ENCODE measurements around the gene TNPO2.
"Not testable (repeated sequence)": the region's sequence is repeated elsewhere in the genome, so short reads cannot be mapped to it uniquely, and the experiment has no call there.

Gene TNPO2

DNA sequence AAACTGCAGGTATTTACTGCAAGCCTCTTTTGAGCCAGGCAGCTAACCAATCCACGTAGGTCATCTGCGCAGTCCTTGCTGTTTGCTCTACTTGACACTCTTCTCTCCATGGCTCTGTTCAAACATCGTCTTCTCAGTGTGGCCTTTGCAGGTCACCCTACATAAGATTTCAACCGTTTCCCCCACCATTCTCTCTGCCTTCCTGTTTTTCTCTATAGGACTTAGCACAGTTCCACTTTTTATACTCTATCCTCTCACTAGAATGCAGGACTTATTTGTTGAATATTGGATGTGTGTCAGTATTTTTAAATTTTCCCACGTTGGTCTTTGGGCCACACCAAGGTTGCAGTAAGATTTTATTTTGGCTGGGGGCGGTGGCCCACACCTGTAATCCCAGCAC lies 25.6 kb downstream of the TNPO2 start:
- no peak for DNase-seq (ENCODE audit: low read depth)
- in situ Hi-C loops (cut with HindIII; ENCODE audit: low sequenced_read_pairs), result no loop called here

DNA sequence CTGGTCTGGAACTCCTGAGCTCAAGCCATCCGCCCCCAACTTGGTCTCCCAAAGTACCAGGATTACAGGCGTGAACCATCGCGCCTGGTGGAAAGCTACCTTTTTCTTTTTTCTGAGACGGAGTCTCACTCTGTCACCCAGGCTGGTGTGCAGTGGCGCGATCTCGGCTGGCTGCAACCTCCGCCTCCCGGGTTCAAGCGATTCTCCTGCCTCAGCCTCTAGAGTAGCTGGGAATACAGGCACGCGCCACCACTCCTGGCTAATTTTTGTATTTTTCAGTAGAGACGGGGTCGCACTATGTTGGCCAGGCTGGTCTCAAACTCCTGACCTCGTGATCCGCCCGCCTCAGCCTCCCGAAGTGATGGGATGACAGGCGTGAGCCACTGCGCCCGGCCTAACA lies 26.3 kb downstream of the TNPO2 start:
- DNase-seq (ENCODE audit: low read depth); in situ Hi-C loops (cut with HindIII; ENCODE audit: low sequenced_read_pairs); H3K4me3 ChIP-seq (ENCODE audit: low read depth, low read length): not testable (repeated sequence)

More for the DNA sequence above, 25.6 kb downstream of the TNPO2 start:
- H3K4me3 ChIP-seq (ENCODE audit: low read depth, low read length), result no peak overlapping the region
- TF ChIP-seq, protein P1, sequence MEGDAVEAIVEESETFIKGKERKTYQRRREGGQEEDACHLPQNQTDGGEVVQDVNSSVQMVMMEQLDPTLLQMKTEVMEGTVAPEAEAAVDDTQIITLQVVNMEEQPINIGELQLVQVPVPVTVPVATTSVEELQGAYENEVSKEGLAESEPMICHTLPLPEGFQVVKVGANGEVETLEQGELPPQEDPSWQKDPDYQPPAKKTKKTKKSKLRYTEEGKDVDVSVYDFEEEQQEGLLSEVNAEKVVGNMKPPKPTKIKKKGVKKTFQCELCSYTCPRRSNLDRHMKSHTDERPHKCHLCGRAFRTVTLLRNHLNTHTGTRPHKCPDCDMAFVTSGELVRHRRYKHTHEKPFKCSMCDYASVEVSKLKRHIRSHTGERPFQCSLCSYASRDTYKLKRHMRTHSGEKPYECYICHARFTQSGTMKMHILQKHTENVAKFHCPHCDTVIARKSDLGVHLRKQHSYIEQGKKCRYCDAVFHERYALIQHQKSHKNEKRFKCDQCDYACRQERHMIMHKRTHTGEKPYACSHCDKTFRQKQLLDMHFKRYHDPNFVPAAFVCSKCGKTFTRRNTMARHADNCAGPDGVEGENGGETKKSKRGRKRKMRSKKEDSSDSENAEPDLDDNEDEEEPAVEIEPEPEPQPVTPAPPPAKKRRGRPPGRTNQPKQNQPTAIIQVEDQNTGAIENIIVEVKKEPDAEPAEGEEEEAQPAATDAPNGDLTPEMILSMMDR (IDR thresholded peaks at IDR 0.05; ENCODE audit: low read depth, low read length, missing control alignments), result no peak

GRCh38 chr19:12696366-12697335 lies 27.1 kb downstream of the TNPO2 start, which contains the start of gene FBXW9:
Gene FBXW9, minus strand, starts transcription at chr19:12696631. Its CDS starts 50 bp downstream, at chr19:12696581.
- H3K4me3 ChIP-seq (ENCODE audit: low read depth, low read length), result peak within 1 kb of the TSS; percentile 90
- DNase-seq (ENCODE audit: low read depth), result peak; percentile 92
- TF ChIP-seq, protein P1 (IDR thresholded peaks at IDR 0.05; ENCODE audit: low read depth, low read length, missing control alignments), result no peak
- in situ Hi-C loops (cut with HindIII; ENCODE audit: low sequenced_read_pairs), result no loop called here

DNA sequence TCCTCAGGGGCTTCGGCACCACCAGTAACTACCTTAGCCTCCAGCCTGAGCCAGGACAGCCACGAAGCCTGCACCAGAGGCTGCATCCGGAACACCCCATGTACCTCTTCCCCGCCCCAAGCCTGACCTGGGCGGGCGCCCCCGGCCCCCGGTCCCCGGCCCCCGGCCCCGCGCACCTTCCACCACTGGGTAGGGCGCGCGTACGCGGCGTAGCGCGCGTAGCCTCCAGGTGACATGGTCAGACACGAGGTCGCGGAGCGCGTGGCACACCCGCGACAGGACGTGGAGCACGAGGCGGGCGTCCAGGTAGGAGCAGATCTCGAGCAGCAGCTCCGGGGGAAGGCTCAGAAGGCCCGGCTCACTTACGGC lies 27.8 kb downstream of the TNPO2 start:
- in situ Hi-C loops (cut with HindIII; ENCODE audit: low sequenced_read_pairs), result no loop called here
- peak overlapping the region; percentile 90 for H3K4me3 ChIP-seq (ENCODE audit: low read depth, low read length)
- TF ChIP-seq, protein P1 (IDR thresholded peaks at IDR 0.05; ENCODE audit: low read depth, low read length, missing control alignments), result no peak
- no peak for DNase-seq (ENCODE audit: low read depth)

- peak overlapping the region; percentile 90 for H3K4me3 ChIP-seq (ENCODE audit: low read depth, low read length)
- in situ Hi-C loops (cut with HindIII; ENCODE audit: low sequenced_read_pairs), result no loop called here
- no peak for DNase-seq (ENCODE audit: low read depth)
- TF ChIP-seq, protein P1 (IDR thresholded peaks at IDR 0.05; ENCODE audit: low read depth, low read length, missing control alignments), result no peak
Observed at GRCh38 chr19:12695514-12695913, 28.2 kb downstream of the TNPO2 start.

GRCh38 chr19:12695096-12695495 lies 28.6 kb downstream of the TNPO2 start:
- TF ChIP-seq, protein P1 (IDR thresholded peaks at IDR 0.05; ENCODE audit: low read depth, low read length, missing control alignments), result no peak
- no peak overlapping the region for H3K4me3 ChIP-seq (ENCODE audit: low read depth, low read length)
- in situ Hi-C loops (cut with HindIII; ENCODE audit: low sequenced_read_pairs), result no loop called here

GRCh38 chr19:12694641-12695040 lies 29.1 kb downstream of the TNPO2 start:
- no peak for DNase-seq (ENCODE audit: low read depth)
- no peak overlapping the region for H3K4me3 ChIP-seq (ENCODE audit: low read depth, low read length)
- TF ChIP-seq, protein P1 (IDR thresholded peaks at IDR 0.05; ENCODE audit: low read depth, low read length, missing control alignments), result no peak
- in situ Hi-C loops (cut with HindIII; ENCODE audit: low sequenced_read_pairs), result no loop called here

More at GRCh38 chr19:12695096-12695495, 28.6 kb downstream of the TNPO2 start:
- DNase-seq (ENCODE audit: low read depth), result no peak

Data from astrocyte of the cerebellum (primary cell).